Activated gamma-delta T cell treated with anti-CD3 and anti-CD28 coated beads, Interleukin-2, amount 50 U/mL, for 16 hours (primary cell): Measurements from ENCODE around the gene SRRT.

Experiments used
- DNase-seq: peaks from one replicate; pipeline ENCODE4 v3.0.0-alpha.2; 2020; ENCODE audit warnings: low read depth

The SRRT gene

DNA sequence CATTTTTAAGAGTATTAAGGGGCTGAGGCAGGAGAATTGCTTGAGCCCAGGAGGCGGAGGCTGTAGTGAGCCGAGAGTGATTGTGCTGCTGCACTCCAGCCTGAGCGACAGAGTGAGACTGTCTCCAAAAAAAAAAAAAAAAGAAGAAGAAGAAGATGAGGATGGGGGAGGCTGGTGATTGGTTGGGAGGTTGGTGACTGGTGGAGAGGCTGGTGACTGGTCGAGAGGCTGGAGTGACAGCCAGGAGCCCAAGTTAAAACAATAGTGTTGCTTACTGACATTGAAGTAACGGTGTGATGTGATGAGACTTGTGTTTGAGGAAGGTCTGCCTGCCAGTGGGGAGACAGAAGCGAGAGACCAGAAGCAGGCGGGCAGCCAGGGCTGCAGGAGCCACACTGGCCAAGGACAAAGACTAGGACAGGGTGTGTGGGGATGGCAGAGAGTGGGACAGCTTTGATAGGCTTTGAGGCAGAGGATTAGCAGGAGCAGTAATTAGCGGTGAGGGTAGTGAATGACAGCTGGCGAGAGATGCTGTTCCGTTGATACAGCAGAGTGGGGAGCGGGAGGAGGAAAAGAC lies 4.9 kb downstream of the SRRT start:
- DNase-seq = no peak

DNA sequence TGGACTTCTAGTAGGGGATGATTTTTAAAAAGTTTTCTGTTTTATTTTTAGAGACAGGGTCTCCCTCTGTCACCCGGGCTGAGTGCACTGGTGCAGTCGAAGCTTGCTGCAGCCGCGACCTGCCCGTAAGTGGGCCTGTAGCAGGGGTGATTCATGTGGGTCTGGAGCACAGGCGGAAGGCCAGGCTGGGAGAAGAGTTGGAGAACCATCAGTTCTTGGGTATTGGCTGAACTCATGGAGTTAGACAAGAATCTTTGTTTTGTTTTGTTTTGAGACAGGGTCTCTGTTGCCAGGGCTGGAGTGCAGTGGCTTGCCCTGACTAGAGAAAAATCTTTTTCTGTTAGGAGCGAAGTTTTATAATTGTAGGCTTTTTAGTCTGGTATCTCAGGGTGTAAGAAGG lies 5.7 kb downstream of the SRRT start:
- no peak for DNase-seq

DNA sequence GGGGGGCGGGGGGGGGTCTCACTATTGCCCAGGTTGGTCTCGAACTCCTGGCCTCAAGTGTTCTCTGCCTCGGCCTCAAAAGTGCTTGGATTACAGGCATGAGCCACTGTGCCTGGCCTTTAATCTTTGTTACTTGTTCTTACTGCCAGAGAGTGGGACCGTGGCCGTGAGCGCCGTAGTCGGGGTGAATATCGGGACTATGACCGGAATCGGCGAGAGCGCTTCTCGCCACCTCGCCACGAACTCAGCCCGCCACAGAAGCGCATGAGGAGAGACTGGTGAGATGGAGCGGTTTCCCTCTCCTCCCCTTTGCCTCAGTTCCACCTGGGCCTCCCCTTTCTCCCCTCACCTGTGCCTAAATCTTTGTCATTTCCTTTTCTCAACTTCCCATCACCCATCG lies 6.2 kb downstream of the SRRT start:
- DNase-seq = no peak

DNA sequence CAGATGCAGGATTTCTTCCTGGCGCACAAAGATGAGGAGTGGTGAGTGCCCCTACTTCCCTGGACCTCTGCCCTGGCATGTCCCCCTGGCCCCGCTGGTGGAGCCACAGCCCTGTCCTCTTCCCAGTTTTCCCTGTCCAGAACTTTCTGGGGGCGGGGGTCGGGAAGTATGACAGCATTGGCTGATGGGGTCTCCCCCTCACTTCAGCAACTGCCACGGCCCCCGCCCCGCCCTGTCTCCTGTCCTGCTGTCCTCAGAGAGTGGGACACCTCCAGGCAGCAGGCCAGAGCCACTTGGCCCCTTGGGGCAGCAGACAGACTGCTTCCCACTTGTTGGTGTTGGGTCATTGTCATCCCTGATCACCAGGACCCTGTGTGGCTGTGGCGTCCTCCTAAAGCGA lies 7.3 kb downstream of the SRRT start:
- no peak for DNase-seq

DNA sequence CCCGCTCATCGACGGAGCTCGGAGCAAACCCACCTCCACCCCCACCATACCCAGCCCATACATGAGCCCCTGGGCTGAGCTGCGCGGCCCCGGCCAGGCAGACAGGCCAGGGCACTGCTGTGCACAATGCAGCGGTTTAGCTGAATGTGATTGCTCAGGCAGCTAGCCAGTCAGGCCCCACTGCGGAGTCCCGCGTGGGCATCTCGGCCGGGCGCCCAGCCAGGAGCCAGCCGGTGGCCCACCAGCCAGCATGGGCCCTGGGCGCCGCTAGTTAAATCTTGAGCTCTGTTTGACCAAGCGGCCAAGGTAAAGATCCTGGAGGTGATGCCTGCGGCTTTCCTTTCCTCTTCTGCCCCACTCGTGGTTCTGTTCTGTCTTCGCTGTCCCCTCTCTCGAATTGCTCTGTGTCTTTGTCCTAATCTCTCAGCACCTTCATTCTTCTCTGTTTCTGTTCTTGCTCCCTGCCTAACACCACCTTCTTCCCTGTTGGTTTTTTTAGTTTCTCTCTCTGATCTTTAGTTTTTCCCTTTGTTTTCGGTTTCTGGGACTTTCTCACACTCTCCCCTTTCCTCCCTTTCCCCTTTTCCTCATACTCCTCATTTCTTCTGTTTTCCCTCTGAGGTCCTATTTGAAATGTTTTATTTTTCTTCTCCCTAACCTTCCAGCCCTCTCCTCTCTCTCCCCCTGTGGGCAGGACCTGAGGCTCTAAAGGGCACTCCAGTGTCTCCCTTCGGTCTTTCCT lies 8.1 kb downstream of the SRRT start:
- DNase-seq = no peak

DNA sequence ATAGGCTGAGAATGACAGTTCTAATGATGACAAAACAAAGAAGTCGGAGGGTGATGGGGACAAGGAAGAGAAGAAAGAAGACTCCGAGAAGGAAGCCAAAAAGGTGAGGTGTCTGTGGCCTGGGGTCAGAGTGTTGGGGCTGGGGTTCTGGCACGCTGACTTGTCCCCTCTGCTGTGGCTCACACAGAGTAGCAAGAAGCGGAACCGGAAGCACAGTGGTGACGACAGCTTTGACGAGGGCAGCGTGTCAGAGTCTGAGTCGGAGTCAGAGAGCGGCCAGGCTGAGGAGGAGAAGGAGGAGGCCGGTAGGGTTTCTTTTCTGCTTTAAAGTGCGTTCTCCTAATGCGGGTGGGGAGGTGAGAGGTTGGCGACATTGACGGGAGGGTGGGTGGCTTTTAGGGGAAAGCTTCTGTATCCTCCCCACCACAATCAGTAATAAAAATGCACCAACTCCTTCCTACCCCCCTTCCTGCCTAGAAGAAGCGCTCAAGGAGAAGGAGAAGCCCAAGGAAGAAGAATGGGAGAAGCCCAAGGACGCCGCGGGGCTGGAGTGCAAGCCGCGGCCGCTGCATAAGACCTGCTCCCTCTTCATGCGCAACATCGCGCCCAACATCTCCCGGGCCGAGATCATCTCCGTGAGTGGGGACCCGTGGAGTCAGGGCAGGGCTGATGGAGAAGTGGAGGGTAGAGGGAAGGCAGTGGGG lies 10.0 kb downstream of the SRRT start:
- DNase-seq = no peak

DNA sequence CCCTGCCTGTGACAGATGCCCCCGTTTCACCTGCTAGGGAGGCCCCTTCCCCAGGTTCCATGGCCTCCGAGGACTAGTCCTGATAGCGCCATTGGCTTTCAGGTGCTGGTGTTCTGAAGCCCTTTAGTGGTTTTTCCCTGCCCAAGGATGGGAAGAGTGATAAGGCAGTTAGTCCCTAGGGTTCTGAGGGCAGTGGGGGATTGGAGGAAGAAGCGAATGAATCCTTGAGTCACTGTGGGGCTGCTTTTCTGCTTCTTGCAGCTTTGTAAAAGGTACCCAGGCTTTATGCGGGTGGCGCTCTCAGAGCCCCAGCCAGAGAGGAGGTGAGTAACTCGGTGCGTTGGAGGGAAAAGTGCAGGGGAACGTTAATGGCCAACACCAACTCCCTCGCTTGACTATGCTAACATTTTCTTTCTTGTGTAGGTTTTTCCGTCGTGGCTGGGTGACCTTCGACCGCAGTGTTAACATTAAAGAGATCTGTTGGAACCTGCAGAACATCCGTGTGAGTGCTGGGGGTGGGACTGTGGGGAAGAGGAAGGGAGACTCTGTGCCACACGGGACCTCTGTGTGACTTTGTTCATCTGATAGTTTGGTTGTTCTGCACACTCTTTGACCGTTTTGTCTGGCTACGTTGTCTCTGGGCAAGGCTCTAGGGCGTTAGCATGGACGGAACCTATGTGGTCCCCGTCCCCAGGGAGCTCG lies 10.7 kb downstream of the SRRT start:
- DNase-seq = no peak

DNA sequence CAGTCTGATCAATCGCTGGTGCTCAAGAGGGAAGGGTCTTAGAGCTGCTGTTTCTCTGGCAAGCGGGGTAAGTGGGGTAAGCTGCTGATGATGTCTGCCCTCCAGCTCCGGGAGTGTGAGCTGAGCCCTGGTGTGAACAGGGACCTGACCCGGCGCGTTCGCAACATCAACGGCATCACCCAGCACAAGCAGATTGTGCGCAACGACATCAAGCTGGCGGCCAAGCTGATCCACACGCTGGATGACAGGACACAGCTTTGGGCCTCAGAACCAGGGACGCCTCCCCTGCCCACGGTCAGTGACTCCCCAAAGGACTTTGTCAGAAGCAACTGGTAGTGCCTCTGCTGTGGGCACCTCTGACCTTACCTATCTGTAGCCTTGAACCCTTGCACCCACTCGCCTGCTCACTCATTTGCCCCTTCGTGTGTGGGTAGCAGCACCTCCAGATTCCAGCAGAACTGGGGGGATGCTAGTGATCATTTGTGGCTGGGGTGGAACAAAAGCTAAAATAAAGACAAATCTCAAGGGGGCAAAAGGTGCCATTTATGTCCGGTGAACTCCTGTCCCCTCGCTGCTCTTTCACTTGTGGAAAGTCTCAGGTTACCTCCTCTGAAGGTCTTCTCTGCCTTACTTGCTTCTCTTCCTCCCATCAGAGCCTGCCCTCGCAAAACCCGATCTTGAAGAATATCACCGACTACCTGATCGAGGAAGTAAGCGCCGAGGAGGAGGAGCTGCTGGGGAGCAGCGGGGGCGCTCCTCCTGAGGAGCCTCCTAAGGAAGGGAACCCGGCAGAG lies 11.4 kb downstream of the SRRT start:
- no peak for DNase-seq

DNA sequence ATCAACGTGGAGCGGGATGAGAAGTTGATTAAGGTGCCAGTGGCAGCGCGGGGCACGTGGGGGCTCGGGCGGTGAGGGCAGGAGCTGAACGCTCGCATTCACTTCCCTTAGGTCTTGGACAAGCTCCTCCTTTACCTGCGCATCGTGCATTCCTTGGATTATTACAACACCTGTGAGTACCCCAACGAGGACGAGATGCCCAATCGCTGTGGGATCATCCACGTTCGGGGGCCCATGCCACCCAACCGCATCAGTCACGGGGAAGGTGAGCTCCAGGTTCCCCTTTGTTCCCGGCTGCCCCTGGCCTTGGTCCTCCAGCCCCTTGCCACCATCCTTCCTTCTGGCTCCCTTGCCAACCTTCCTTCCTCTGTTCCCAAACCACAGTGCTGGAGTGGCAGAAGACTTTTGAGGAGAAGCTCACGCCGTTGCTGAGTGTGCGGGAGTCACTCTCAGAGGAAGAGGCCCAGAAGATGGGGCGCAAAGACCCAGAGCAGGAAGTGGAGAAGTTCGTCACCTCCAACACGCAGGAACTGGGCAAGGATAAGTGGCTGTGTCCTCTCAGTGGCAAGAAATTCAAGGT lies 12.1 kb downstream of the SRRT start:
- no peak for DNase-seq

DNA sequence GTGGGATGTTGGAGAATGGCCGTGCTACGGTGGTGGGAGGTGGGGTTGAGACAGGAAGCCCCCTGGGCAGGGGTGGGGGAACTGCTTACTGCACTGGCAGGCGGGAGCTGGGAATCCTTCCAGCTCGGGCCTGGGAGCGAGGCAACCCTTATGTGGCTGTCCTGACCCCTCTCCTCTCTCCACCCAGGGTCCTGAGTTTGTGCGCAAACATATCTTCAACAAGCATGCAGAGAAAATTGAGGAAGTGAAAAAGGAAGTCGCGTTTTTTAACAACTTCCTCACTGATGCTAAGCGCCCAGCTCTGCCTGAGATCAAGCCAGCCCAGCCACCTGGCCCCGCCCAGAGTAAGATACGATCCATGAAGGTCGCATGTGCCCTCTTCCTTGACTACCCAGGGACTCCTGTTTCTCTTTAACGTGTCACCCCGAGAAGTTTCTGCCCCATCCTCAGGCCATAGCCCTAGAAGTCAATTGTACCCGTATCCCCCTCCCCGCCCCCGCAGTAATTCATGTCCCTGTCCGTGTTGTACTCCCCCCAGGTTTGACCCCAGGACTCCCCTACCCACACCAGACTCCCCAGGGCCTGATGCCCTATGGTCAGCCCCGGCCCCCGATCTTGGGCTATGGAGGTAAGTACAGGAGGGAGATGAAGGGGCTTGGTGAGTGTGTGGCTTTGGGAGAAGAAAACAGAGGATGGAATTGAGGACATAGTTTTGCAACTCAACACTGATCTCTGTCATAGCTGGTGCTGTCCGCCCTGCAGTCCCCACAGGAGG lies 12.8 kb downstream of the SRRT start:
- no peak for DNase-seq

DNA sequence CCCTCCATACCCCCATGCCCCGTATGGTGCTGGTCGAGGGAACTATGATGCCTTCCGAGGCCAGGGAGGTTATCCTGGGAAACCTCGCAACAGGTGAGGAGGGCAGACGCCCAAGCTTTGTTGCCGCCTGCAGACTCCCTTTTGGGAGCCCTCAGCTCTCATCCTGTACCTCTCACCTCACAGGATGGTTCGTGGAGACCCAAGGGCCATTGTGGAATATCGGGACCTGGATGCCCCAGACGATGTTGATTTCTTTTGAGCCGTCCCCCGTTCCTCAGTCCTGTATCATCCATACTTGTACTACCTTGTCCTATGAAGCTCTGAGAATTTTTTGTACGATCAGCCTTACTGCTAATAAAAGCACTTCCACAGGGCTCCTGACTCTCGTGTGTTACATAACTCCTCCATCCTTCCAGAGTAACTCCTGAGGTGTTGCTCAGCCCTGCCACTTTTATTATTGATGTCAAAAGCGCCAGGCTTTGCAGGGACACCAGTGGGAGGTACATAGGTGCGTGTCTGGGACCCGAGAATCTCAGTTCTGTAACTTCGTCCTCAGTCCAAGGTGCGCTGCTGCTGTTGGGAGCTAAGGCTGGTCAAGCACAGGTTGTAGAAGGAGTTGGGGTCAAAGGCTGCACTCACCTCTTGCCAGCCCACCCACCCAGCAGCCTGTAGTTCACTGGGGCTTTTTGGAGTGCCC lies 13.5 kb downstream of the SRRT start:
- DNase-seq = no peak

DNA sequence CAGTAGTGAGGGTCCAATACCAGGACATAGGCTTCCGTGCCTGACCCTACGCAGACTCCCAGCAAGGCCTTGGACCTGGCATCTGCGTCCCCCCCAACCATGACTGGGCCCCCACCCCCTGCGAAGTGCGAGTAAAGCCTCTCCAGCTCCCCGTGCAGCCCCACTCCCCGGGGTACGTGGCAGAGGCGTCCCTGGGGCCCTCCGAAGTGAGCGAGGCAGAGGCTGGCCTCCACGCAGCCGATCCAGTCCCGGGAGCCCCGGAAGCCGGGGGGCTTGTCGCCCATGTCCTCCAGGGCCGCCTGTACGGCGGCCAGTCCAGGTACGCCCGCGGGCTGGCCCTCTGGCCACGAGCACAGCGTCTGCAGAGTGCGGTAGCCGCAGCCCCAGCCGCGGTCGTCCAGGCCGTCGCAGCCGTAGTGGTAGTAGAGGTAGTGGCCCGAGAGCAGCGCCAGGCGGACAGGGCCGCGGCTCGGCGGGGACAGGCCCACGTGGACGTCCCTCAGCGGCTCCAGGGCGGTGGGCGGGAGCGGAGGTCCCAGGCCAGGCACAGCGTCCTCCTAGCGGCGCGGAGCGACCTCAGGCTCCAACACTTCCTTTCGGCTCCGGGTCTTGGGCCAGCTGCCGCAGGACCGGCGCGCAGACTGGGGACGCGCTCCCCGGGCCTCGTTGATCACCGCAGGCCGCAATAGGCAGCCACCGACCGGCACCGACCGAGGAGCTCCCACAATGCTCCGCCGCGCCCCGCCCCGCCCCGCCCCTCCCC lies 14.3 kb downstream of the SRRT start, which contains the start of gene UFSP1:
Gene UFSP1, minus strand, starts transcription at position 728 of the 763 bp plus-strand sequence. Its CDS starts 444 bp downstream, at position 284.
- no peak for DNase-seq

DNA sequence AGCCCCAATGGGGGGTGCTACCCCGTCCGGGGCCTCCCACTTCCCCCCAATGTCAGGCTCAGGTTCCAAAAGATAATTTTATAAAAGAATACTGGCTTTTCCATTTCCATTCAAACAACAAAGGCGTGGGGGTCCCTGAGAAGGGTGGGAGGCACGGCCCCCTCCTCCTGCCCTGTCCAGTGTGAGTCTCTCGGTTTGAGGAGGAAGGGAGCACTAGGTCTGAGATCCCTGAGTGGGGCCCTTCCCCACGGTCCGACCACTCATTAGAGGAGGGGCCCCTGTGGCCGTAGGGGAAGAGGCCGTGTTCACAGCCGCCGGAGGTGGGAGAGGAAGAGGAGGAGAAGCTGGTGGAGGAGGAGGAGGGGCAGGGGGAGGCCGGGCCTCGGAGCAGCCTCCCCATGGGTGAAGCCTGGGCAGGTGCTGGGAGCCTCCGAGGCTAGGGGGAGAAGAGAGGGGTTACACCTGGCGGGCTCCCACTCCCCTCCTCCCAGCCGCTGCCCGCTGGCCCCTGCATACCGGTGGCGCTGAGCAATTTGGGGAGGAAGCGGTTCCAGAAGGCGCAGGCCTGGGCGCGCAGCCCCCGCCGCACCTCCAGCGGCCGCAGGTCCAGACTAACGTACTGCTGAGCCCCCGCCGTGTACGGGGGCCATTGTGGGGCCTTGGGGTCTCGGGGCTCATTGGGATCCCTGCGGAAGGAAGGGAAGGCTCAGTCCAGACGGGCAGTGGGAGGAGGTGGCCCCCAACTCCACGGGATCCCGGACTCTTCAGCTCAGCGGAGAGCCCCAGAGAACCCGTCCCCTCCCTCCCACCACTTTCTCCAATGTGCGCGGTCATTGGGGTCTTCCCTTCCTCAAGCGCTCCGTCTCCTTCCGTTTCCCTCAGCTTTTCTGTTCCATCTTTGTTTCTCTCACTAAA lies 16.0 kb downstream of the SRRT start:
- DNase-seq = no peak

DNA sequence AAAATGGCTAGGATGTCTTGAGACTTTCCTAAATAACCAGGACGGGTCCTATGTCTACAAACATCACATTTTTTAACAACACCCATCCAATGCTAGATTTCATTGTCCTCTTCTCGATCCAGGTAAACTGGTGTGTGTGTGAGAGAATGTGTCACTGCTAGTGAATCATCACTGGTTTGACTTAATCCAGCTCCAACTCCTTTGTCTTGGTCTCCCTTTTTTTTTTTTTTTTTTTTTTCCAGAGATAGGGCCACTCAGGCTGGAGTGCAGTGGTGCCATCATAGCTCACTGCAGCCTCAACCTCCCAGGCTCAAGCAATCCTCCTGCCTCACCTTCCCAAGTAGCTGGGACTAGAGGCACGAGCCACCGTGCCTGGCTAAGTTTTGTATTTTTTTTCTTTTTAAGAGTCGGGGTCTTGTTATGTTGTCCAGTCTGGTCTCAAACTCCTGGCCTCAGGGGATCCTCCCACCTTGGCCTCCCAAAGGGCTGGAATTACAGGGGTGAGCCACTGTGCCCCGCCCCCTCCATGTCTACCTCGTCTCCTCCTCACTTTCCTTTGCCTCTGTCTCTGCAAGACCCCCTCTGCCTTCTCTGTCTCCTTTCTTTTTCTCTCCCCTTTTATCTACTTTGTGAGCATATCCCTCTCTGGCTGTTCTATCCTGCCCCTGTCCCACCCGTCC lies 16.8 kb downstream of the SRRT start:
- DNase-seq = no peak

DNA sequence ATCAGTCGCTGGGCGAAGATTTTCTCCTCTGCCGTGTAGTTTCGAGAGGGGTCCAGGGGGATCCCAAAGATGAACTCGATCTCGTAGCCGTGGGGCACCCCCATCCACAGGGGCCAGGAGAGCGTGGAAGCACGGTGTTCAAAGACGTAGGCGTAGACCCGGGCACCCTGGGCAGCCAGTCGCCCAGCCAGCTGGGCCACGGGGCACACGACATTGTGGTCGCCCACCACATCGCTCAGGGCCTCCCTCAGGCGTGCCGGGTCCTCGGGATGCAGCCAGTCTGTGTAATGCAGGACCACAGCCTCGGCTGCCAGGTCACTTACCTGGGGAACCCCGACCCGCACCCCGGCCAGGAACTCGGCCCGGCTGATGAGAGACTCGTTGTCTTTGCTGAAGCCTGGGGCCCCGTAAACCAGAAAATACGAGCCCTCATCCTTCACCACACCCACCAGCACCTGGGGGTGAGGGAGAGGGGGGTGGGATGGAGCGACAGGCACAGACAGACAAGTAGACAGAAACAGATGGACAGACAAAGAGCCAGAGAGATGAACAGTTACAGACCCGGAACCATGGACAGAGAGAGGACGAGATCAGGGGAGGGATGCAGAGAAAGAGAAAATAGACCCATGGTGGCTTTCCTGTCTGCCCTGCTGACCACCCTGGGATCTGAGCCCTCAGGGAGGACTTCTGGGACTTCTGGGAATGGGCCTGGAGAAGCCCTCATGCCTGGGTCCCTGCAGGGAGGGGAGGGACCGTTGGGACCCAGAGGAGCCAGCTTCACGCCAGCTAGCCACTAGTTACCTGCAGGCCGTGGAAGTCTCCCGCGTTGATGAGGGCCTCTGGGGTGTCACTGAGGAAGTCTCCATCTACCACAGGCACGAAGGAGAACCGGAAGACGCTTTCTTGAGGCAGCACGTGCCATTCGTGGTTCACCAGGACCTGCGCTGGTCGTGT lies 17.7 kb downstream of the SRRT start:
- no peak for DNase-seq

DNA sequence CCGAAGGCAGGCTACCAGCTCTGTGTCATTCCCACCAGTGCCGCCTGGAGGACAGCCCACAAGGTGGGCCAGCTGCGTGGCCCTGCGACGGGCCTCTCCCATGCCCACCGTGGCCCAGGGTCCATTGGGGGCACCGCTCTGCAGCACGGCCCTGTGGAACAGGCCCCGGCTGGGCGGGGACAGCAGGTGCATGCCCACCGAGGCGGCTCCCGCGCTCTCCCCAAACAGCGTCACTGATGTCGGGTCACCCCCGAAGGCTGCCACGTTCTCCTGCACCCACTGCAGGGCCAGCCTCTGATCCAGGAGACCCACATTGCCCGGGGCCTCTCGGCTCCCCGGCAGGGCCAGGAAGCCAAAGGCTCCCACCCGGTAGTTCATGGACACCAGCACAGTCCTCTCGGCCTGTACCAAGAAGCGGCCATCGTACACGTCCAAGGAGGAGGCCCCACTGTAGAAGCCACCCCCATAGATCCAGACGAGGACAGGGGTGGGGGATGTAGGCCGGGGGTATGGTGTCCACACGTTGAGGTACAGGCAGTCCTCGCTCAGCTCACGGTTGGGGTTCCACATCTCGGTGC lies 18.5 kb downstream of the SRRT start:
- DNase-seq = no peak
